GM12875 (cell line): ENCODE results near the gene YPEL1.

ENCODE experiments used
- H3K4me3 ChIP-seq: one replicate; pipeline ENCODE4 v1.5.1; 2011; ENCODE audit warnings: low read depth, low read length, control low read depth
- CTCF ChIP-seq: IDR thresholded peaks from 2 replicates; pipeline ENCODE4 v1.5.1; 2011; ENCODE audit warnings: low read depth, mild to moderate bottlenecking, control low read depth, inconsistent platforms, low read length, moderate library complexity, borderline replicate concordance; ENCODE audit not compliant: insufficient read depth

YPEL1 gene

GRCh38 chr22:21735200-21736083 lies at the start of gene YPEL1:
Gene YPEL1 (minus strand): TSS chr22:21735794. CDS start chr22:21710744, 25,050 bp downstream.
- TF ChIP-seq CTCF, result no peak
- peak within 1 kb of the TSS; percentile 52 for H3K4me3 ChIP-seq

- no peak for TF ChIP-seq CTCF
Observed at GRCh38 chr22:21780259-21780658, 44.7 kb upstream of the YPEL1 start.

GRCh38 chr22:21779444-21779843 lies 43.9 kb upstream of the YPEL1 start:
- H3K4me3 ChIP-seq, result no peak overlapping the region
- no peak for TF ChIP-seq CTCF

More at GRCh38 chr22:21780259-21780658, 44.7 kb upstream of the YPEL1 start:
- no peak overlapping the region for H3K4me3 ChIP-seq

- no peak overlapping the region for H3K4me3 ChIP-seq
- no peak for TF ChIP-seq CTCF
Observed at GRCh38 chr22:21778705-21779363, 43.2 kb upstream of the YPEL1 start.

- H3K4me3 ChIP-seq, result no peak overlapping the region
- TF ChIP-seq CTCF, result no peak
Observed at GRCh38 chr22:21771631-21771976, 36.0 kb upstream of the YPEL1 start.

- TF ChIP-seq CTCF, result no peak
- no peak overlapping the region for H3K4me3 ChIP-seq
Observed at GRCh38 chr22:21768435-21768834, 32.8 kb upstream of the YPEL1 start.
